NCI-H2227 (cell line): Measurements from ENCODE around the gene NCKIPSD.

ENCODE experiments used
- DNase-seq: peaks from one replicate; lab custom pipeline; 2025; ENCODE audit not compliant: unreplicated experiment; lab: John Stamatoyannopoulos, UW

NCKIPSD gene

DNA sequence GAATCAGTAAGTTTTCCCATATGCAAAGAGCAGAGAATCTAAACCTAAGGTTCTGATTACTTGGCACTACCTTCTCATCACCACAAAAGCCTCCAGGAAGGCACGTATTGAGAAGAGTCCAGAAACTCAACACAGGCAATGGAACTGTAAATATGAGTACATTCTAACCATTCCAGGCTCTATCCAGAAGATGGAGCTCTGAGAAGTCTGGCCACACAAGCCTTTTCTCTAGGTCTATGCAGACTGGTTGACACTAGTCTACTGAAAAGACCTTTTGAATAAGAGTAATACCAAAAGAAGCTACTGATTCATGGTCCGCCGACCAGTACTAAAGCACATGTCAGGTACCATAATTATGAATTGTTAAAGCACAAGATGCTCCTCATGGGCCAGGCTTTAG lies 12.2 kb upstream of the NCKIPSD start:
- DNase-seq = no peak

DNA sequence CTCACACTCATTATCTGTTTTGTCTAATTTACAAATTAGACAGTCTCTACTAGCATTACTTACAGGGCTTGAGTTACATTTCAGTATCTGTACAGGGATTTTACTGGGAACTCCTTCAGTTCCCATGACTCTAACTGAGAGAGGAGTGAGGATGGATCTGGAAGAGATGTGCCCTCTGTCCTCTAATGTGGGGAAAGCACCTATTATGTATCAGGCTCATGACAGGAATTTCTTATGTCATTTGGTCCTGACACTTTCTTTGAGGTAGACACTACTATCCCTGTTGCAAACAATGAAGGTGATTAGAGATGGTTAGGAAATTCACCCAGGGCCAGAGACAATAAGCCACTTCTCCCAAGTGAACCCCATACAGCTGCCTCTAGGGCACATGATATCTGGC lies 10.9 kb upstream of the NCKIPSD start:
- DNase-seq = no peak

DNA sequence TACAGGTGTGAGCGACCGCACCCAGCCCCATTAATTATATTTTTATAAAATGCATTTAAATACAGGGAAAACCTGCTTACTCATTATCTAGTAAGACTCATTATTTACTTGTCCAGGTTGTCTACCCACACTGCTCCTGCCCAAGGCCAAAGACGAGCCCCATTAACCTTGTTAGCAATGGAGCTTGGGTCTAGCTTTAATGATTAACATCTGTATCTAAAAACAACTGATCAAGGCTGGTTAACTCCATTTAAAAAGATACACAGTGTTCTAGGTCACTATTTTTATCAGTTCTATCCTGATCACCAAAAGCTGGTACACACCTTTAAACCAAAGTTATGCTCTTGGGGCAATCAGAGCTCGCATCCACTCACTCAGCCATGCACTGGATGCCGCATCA lies 10.4 kb upstream of the NCKIPSD start:
- DNase-seq = no peak

DNA sequence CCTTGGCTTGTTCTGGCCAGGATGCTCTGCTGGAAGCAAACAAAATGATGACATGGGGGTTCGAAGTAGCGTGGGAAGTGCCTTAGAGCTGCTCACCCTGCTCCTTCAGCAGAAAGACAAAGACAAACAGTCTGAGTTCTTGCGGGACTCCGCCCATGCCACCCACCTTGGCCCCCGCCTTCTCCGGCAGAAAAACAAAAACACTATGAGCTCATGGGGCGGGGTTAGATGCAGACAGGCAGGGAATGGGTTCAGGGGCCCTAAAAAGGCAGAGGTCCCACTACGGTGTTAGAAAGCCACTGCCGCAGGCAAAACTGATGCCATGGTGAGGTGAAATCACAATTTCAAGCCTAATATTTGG lies 9.7 kb upstream of the NCKIPSD start:
- DNase-seq = no peak

DNA sequence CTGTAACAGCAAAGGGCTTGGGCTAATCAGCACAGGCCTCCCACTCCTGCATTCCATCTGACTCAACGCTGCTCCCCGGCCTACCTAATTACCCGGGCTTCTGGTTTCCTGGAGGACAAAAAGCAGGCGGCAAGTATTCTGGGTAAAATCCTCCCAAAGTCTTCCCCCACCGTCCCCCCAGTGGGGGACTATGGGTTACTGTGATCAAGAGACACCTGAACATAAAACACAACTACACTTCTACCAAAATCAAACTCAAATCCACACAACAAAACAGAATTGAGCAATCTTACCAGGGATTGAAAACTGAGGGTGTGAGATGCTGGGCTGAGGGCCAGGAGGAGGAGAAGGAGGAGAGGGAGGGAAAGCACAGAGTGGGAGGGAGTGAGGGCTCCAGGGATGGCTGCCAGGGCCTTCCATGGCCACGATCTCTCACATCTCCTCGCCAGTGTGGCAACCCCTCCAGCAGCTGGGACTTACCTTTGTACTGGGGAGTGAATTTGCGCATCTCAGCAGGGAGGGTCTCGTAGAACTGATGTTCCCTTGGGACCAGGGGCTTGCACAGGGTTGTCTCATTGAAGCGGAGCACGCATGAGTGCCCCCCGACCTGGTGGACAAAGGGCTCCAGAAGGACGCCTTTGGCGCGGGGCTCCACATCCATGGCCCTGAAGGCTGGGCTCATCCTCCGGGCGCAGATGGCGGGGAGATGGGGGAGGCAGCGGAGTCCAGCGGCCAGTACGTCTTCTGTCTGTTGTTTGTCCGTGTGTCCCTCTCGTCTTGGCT lies 9.1 kb upstream of the NCKIPSD start:
- DNase-seq = no peak

DNA sequence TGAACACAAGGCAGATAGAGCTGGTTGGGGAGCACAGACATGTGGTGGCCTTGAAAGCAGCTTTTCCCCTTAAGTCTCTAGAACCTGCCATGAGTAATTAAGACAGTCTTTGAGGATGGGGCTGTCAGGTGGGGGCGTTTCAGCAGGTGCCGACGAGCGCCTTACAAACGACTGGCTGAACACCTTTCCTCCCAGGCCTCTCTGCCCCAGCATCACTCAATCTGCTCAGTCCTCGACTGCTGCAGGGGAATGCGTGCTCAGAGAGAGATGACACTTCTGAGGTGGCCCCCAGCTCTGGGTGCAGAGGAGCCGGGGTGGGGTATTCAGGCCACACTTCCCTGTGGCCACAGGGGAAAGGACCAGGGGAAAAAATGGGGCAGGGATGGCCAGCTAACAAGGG lies 8.1 kb upstream of the NCKIPSD start:
- DNase-seq = no peak

DNA sequence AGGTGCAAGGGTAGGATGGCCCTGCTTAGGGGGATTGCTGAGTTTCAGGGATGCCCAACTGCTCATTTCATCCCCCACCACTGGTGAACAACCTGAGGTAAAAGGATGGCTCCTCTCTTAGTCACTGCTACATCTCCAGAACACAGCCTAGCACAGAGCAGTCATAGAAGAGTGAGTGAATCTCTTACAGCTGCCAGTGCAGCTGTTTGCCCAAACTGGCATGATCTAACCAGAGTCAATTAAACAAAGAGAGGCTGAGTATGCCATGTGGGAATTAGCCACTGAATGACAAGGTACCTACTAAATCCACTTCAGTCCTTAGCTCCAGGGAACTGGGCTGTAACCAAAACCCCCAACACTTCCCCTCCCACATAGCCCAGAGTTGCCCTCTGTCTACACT lies 6.8 kb upstream of the NCKIPSD start:
- DNase-seq = no peak

DNA sequence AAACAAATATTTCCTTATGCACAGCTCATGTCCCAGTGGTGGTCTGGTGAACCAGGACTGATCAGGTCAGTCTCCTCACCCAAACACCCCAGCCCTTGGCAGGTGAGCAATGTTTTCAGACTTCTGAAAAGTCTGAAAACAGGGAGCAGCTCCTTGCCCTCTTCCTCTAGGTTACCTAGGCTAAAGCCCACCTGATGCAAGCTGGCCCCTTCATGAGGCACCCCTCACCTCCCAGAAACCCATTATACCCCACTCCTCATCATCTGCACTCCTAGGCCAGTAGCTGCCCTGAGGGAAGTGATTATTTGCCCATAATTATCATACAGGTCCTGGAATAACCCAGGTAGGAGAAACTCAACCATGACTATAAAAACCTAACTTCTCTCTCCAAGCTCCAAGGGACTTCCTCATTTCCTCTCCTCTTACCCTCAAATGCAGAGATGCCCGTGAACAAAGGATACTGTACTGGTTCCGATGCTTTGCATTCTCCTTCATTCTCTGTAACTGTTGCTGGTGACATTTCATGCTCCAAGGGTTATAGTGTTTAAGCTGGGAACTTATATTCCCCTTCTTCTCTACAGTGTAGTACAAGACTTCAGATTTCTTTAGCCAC lies 5.2 kb upstream of the NCKIPSD start:
- no peak for DNase-seq

DNA sequence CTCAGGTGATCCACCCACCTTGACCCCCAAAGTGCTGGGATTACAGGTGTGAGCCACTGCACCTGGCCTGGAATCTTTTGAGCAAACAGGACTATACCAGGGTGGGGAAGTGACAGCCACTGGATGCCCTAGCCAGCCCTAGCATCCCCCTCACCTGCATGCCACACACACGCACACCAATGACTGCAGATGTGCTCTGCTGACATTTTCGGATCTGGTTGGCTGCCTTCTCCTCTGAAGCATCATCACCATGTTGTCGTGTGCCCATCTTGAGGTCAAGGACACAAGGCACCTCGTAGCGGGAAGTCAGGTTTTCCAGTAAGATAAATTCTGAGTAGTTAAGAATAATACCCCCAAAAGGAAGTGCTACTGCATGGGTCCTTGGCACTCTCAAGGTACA lies 3.7 kb upstream of the NCKIPSD start:
- DNase-seq = no peak

DNA sequence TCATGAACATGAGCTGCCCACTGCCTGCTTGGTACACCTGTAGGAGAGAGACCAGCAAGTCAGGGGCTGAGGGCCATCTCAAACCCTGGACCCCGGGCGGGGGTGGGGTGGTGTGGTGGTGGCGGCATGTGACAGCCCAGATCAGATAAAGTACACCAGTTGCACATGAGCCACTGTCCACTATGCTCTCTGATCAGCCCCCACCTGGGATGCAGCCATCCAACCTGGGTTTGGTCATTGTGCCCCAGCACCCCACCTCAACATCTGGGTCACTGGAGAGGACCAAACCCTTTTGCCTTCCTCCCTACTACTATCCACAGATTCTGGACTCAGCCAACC lies 3.0 kb upstream of the NCKIPSD start:
- DNase-seq = no peak

DNA sequence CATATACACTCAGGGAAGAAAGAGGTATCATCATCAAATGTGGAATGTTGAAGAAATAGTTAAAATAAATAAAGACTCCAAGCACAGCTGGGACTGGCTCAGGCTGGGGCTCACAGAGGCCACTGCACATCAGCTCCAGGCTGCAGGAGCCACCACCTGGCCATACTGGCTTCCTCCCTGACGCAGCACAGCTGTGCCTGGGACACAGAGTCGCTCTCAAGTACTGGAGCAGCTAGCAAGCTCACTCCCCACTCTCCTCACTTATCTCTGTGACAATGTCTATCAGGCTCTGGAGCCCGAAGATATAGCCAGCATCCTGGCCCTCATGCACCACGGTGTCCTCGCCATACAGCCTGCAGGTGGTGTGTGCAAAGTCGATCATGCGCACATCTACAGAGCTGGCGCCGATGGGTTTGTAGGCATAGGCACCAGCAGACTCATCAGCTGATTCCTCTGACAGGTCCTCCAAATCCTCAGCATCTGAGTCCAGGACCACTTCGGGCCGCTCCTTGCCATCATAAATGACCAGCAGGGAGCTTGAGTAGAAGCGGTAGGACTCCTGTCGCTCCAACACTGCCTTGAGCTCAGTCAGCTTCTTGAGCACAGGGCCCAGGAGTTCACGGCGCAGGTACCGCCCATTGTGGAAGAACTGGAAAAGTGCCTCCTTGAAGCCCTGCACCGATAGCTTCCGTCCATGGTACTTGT lies 2.5 kb upstream of the NCKIPSD start:
- DNase-seq = no peak

DNA sequence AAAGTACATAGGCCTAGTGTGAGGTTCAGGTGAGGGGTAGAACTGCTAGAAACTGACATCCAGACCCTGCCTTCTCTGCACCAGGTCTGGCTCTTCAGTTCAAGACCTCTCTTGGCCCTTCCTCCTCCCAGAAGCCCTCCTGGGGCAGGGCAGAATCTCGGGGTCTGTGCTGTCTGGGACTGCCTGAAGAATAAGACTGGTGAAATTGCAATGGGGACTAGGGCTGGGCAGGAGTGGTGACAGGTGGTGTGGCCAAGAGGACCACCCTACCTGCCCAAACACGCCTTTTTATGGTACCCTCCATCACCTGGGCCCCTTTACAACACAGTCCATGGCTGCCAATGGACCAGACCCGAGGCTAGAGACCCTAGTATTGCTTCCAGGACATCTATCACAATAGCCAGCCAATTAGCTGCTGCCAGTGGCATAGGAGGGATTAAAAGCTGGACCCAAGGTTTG lies 1.5 kb upstream of the NCKIPSD start:
- no peak for DNase-seq

DNA sequence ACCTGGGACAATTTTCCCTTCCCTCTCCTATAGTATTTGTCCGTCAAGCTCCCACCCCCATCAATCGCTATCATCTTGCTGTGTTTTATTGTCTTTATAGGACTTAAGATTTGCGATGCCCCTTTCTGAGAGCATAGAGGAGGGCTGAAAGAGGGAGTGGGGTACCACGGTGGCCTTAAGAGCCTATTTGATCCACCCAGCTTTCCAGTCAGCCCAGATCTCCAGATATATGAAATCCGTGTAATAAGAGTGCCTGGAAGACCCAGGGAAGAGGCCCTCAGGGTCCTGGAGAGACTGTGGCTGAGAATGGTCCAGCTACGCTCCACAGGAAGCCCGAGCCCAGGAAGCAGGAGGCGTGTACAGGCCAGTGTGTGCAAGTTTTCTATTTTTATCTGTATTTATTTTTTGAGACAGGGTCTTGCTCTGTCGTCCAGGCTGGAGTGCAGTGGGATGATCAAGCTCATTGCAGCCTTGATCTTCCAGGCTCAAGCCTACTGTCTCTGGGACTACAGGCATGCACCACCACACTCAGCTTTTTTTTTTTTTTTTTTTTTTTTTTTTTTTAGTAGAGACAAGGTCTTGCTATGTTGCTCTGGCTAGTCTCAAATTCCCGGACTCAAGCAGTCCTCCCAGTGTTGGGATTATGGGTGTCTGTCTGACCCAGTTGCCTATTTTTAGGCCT lies 964 bp upstream of the NCKIPSD start:
- DNase-seq = no peak

DNA sequence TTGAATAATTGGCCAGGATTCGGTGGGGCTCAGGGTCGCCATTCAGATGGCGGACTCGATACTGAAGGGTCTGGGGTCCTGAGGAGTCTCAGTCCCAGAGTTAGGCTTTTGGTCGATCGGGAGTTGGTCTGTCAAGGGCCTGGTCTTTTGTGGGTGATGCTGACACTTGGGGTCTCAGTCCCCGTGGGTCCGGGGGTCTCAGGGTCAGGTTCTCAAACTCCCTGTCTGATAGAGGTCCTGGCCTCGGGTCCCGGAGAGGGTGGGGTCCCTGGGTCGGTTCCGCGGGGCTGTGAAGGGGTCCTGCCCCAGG lies 467 bp downstream of the NCKIPSD start:
- DNase-seq = no peak

DNA sequence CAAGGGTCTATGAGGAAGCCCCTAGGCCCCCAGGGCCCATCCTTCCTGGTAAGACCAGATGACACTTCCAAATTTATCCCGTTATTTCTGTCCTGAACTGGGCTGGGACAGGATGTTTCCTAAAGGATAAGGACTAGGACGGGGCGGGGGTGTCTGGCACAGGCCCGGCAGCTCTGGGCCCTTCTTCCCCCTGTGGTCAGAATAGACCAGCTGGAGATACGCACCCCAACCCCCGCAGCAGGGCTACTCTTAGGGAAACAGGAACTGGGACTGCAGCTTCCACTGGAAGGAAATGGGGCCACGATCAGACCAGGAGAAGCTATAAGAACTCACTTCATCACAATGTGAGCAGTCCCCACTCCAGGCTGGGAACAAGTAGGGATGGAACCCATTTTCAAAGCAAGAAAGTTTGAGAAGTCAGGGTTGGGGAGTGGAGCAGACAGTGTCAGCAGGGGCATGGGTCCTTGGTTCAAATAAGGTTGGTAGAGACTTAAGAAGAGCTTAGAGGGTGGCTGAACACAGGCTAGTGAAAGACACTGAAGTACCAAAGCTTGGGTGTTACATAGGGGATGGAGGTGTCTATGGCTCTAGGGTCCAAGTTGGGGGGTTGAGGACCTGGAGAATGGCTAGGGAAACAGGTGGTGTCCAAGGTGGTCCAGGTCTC lies 1.1 kb downstream of the NCKIPSD start:
- no peak for DNase-seq

DNA sequence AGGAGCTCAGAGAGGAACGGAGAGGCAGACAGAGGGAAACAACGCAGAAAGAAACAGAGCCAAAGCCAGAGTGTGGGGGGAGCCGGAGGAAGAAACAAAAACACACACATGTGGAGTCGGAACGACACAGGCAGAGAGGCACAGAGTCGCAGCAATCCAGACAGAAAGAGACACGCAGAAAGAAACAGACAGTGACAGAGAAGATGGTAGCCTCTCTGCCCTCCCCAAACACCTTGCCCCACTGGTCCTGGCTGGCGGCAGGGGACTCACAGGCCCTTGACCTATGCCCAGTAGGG lies 1.7 kb downstream of the NCKIPSD start:
- no peak for DNase-seq

DNA sequence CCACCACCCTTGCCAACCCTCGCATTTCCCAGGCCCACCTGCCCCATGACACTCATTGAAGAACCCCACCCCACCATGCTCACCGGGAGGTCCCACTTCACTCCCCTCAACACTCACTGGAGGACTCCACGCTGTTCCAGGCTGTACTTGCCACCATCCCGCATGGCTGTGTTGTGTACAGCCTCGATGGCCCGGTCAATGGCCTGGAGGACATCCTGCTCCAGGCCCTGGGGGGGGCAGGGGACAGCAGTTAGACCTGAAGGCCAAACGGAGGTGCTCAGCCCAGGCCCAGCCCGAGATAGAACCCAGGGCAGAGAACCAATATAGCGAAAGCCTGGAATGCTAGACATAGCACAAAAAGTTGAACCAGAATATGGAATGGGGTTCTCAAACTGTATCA lies 2.9 kb downstream of the NCKIPSD start:
- no peak for DNase-seq

DNA sequence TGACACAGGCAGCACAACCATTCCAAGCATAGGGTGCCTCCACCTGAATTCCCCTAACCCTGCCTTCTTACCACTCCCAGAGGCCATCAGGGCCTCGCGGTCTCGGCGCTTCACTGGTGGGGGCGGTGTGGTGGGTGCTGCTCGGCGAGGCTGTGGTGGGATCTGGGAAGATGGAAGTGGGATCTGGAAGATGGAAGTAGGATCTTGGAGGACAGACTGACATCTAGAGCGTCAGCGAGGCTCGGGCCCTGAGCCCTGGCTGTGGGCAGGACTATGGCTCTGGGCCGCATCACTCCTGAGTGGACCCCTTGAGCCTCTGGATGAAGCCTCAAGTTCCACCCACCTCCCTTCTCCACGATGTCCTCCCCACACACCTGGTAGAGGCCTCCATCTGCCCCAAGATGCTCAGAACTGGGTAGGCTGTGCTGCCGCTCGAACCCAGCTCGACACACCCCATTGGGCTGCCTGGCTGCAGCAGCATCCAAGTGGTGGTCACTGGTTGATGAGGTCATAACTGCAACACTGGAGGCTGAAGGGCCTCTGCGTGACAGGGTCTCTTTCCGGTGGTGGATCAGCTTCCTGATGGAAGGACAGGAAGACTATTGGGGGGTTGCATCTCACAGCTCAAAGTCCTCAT lies 3.6 kb downstream of the NCKIPSD start:
- no peak for DNase-seq

DNA sequence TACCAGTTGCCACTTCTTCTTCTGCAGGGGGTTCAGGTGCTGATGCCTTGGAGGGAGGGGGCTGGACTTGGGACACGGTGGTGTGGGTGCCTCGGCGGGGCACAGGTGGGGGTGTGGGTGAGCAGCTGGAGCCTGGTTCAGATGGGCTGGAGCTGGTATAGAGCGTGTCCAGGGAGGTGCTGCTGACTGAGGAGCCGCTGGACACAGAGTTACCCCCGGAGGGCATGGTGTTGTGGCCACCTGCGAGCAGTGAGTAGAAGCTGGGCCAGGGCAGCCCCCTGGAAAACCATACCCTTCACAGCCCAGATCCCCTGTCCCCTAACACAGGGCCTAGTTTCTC lies 4.2 kb downstream of the NCKIPSD start:
- no peak for DNase-seq

DNA sequence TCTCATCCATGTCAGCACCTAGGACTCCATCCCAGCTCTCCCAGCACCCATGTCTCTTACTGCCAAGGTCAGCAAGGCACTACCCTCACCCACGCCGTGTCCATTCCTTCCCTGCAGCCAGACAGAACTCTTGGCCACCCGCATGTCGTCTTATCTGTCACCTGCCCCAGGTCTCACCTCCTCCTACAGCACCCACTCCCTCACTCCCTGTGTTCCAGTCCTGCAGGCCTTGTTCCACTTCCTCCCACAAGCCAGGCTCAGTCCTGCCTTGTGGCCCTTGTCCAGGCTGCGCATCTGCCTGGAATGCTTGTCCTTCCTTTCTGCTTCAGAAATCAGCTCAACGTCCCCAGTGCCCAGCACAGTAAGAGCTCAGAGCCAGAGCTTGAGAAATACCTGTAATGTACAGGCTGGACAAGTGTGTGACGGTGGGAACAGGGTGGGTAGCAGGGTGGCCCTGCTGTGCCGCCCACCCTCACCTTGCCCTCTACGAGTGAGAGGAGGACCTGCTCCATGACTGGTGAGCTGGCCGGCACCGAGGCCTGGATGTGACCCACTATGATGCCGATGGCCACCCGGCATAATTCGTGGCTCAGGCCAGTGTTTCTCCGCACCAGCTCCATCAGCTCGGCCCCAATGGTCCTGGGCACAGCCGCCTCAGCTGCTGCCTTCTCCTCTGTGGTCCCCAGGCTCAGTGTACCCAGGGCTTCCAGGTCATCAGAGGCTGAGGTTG lies 4.7 kb downstream of the NCKIPSD start:
- no peak for DNase-seq
